ENCODE measurements around the gene FOXP4. TPM values are rescaled to one million over a fixed set of nuclear protein-coding genes. Genes with fewer than 3 reads are reported as not detected.

The FOXP4 gene
- total RNA-seq, 1 donor, result 3.0 TPM

DNA sequence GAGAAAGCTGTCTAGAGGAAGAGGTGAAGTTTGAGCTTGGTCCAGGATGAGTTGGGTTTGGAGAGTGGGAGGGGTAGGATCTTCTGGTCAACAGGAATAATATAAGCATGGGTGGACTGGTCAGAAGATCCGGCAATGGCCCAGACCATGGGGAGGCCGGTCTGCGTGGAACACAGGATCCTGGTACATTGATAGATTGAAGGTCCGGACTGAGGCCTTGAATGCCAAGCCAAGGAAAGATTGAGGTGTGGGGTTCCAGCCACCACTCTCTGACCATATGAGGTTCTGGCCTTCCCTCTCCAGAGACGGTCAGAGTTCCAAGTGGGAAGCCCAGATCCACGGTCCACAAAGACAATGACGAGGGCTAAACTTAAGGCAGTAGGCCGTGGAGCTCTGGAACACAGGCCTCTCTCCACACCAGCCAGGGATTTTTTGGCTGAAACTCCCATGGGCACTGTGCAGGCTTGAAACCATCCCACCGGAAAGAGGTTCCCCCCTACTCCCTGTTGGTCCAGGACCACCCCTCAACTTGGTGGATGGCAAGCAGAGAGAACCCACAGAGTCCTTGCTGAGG is 95.3 kb downstream of the FOXP4 start:
- DNase-seq (ENCODE audit: low read depth in 2 of 3, low spot score in 2 of 3), result no peak

DNA sequence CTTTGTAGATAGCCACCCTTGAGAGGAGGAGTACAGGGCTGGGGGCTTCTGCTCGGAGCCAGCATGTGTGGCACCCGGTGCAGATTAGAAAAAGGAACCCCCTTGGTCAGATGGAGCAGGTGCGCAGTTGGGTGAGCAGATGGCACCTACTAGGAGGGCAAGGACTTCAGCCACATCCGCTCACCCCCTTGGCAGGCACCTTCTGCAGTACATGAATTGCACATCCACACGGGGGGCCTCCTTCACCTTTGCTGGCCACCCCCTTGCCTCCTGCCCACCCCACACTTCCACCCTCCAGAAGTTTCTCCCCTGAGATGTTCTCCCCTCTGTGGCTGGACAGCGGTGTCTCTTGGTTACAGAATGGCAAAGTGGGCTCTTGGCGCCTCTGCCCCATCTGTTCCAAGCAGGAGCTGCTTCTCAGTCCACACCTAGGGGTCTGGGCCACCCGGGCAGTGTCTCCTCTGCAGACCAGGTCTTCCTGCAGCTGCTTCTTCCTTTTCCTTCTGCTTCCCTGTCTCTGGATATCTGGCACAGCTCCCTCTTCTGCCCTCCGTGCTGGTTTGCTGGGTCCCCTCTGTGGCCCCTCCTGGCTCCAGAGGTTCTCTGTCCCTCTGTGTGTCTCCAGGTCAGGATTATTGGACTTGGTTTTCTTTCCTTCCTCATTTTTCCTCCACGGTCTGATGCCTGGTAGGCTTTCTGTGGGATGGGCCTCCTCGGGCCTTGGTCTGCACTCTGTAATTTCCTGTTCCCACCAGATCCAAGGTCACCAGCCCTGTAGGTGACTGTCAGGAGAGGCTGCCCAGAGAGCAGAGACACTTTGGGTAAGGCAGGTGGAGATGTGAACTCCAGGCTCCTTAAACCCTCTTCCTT is 96.1 kb downstream of the FOXP4 start:
- no peak for DNase-seq (ENCODE audit: low read depth in 2 of 3, low spot score in 2 of 3)

DNA sequence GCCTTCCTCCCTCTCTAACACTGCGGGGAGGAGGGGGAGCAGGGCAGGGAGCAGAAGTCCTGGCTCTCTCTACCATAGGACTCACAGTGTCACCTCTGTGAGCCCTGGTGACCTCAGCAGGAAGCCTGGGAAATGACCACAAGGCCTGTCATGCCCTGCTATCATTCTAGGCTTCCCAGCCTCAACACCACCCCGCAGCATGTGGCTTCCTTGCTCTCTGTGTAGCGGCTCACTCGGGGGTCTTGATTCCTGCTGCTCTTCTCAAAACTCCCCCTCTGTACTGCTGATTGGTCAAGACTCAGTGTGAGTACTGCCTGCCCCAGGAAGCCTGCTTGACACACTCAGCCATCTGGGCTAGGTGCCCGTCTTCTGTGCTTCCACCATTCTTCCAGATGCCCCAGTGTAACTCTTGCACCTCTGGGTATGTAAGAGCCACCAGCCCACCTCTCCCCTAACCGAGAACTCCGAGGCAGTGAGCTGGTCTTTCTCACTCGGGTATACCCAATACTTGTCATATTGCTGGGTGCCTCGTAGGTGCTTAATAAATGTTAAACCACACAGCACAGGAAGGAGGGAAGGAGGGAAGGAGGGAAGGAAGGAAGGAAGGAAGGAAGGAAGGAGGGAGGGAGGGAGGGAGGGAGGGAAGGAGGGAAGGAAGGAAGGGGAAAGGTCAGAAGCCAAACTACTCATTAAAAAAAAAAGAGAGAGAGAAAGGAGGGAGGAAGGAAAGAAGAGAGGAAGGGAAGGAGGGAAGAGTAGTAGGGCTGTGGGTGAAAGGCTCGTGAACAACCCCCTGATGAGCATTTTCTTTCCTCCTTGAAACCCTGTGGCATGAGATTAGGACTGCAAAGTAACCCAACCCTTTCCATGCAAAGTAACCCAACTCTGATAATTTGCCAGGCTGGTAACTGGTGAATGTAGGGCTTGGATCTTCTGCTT is 97.0 kb downstream of the FOXP4 start:
- no peak for DNase-seq (ENCODE audit: low read depth in 2 of 3, low spot score in 2 of 3)

DNA sequence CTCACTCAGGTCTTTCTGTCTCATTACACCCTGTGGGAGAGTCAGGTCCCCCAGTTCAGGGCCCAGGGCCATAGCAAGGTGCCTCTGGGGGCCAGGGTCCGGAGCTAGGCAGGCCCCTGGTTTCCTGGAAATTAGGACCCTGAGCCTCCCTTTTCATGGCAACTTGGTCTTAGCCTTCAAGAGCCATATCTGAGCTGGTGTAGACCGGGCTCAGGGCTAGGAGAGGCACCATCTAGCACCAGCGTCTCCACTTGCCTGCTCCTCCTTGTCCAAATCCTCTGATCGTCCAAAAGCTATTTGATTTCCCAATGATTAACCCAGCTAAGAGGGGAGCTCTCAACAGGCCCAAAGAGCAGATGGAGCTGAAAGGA is 97.7 kb downstream of the FOXP4 start:
- no peak for DNase-seq (ENCODE audit: low read depth in 2 of 3, low spot score in 2 of 3)

DNA sequence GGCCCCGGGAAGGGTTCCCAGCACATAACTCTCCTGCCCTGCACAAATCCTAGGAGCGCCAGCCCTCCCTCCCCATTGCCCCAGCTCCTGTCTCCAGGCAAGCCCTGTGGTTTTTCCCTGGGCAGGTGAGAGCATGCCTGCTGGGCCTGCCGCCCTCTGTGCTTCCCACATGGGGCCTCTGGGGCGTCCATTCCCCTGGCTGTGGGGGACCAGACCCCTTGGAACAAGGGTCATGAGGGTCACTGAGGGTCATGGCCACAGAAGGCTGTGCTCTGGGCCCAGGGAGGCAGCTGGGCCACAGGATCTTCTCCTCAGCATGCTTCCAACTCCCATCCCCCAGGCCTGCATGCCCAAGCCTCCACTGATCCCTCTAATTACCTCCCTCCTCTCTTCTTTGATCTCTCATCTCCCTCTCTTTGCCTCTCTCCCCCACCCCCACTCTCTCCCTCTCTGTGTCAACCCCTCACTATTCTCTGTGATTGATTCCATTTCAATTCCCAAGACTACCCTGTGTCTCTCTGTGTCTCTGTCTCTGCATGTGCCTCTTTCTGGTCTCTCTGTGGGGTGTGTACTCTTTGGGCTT is 98.2 kb downstream of the FOXP4 start:
- no peak for DNase-seq (ENCODE audit: low read depth in 2 of 3, low spot score in 2 of 3)

DNA sequence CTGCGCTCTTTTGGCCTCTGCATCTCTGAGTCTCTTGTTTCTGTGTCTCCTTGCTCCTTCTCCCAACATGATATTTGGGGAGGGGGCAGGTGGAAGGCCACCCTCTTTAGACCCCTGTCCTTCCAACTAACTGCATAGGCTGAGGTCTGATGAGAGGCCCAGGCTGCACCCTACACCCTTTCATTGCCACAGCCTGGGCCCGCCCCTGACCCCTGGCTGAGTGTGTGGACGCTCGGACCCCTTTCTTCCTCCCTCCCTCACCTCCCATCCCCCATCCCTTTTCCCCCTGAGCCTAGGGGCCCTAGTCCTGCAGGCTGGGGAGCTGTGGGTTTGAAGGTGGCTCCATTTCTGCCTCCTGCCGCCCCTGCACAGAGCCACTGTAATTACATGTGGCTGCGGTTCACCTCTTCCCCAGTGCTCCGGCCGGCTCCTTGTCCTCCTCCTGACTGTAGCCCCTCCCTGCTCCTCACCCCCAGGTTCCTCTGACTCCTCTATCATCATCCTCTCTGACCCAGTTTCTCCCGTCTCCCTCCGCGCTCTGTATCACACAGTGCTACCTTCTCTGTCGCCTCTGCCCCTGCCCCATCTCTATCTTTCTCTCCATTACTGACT is 98.9 kb downstream of the FOXP4 start:
- DNase-seq (ENCODE audit: low read depth in 2 of 3, low spot score in 2 of 3), result no peak

DNA sequence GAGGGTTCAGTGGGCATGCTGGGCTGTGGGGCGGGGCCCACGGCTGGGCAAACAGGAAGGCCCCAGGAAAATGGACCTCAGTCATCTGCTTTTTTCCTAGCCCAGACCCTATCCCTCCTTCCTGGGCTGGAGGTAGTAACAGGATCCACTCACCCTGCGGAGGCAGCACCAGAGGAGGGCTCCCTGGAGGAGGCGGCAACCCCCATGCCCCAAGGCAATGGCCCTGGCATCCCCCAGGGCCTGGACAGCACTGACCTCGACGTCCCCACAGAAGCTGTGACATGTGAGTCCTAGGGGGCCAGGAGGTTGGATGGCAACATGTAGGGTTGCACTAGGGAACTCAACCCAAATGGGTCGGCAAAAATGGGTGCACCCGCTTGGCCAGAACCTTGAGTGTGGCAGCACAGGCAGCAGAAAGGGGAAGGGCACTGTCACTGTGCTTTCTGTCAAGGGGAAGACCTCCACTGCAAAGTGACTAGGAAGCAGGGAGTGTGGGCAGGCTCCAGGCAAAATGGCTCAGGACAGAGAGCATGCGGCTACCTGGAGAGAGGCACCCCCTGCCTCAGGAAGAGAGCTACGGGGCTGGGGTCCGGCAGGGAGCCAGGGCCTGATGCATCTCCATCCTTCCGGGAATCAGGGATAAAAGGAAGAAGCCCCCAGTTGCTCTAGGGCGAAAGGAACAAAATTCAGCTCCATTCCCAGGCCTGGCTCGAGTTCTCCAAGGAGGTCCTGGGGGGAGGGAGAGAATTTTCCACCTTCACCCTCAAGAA is 100.0 kb downstream of the FOXP4 start:
- DNase-seq (ENCODE audit: low read depth in 2 of 3, low spot score in 2 of 3), result no peak

DNA sequence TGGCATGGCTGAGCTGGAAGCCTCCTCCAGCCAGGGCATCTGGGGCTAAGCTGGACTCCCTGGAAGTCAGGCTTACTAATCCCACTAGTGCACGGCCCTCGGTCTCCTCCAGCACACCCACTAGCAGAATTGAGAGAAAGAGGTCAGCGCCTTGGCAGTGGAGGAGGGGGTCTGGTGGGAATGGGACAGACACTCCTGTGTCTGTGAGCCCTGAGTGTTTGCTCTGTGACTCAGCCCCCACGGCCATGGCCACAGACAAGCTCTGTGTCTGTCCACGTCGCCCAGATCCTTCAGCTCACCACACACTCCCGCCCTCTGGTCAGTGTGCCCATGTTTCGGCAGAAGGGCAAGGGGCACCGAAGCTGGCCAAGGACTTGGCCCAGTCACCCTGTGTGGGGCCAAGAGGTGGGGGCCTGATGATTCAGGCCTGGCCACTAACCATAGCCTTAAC is 100.9 kb downstream of the FOXP4 start:
- no peak for DNase-seq (ENCODE audit: low read depth in 2 of 3, low spot score in 2 of 3)

DNA sequence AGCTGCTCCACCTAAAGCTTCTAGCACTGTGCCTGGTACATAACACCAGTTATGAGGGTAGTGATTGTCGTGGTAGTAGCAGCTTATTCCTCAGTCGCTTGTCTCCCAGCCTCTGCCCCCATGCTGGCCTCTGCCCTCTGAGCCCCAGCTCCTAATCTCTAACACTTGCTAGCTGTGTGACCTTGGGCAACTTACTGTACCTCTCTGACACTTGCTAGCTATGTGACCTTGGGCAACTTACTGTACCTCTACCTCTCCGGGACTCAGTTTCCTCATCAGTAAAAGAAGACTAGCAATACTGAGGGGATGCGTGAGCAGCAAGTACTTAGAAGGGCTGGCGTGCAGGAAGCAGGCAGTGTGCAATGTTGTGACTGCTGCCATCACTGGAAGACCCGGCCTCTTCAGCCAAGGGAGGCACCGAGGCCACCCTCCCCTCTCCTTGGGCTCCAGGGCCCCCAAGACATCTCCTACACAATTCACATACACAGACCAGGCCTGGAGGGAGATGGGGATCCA is 101.9 kb downstream of the FOXP4 start:
- DNase-seq (ENCODE audit: low read depth in 2 of 3, low spot score in 2 of 3), result no peak

DNA sequence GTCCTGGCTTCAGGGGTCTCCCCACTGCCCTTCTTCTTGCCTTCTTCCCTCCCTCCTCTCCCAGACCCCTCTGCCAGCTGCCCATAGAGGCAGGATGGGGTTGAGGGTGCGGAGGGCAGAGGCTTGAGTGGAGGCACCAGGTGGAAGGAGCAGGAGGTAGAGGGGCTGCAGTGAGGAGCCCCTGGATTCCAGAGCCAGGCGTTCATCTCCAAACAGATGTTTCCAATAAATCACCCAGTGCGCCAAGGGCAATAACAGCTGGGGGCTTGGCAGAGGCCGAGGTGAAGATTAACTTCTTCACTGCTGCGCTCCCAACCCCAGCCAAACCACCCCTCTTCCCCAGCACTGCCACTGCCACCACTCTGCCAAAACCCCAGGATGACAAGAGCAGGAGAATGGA is 102.7 kb downstream of the FOXP4 start:
- no peak for DNase-seq (ENCODE audit: low read depth in 2 of 3, low spot score in 2 of 3)

DNA sequence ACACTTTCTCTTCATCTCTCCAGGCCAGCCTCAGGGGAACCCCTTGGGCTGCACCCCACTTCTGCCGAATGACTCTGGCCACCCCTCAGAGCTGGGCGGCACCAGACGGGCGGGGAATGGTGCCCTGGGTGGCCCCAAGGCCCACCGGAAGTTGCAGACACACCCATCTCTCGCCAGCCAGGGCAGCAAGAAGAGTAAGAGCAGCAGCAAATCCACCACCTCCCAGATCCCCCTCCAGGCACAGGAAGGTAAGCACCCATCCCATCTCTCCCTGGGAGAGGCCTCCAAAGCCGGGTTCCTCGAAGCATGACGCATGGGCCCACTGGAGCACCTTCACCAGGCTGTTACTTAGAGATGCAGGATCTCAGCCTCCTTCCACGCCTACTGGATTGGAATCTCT is 103.4 kb downstream of the FOXP4 start:
- DNase-seq (ENCODE audit: low read depth in 2 of 3, low spot score in 2 of 3), result no peak

DNA sequence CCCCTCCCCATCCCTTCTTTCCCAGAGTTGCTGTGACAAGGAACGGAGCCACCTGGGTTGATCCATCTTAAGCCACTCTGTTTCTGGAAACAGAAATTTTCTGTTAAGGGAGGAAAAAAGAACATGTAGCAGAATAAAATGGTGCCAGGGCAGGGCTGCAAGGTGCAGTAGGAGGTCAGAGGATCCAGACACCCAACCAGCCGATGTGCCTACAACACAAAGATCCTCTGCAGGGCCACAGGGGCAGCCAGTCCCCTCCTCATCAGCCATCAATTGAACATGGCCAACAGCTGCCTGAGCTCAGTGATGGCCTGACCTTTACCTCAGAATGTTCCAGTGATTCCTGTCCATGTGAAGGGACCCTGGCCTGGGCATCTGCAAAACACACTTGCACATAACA is 103.9 kb downstream of the FOXP4 start:
- DNase-seq (ENCODE audit: low read depth in 2 of 3, low spot score in 2 of 3), result no peak

DNA sequence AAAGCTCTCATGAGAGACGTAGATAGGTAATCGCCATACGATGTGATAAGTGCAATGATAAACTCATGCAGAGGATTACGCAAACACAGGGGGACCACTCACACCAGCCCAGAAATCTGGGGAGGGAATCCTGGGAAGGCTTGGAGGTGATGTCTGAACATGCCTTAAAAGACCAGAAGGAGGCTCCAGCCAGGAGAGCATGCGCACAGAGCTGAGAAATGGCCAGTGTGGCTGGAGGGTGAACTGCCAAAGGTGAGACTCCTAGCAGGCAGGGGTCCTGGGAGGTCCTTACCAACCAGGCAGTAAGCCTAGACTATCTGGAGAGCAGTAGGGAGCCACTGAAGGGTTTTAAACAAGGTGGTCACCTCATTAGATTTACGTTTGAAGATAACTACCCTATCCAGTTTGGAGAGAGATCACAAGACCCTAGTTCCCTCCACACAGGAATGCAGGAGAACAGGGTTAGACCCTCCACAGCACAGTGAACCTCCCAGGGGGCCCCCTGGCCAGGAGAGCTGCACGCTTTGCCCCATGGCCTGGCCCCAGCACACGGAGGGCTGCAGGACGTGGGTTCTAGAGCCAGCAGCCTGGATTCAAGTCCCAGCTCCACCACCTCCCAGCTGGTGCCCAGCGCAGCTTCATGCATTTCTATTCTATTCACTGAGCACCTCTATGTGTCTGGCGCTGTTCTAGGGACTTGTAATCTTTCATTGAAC is 105.2 kb downstream of the FOXP4 start:
- no peak for DNase-seq (ENCODE audit: low read depth in 2 of 3, low spot score in 2 of 3)

Small RNA genes lying within 50 kb of the gene (small RNA-seq; reads per million reads assigned to genes)
- not detected for gene MIR4641

Other genes starting within 250 kb of the FOXP4 start
- gene NCR2, start 210.8 kb upstream of the FOXP4 start, total RNA-seq, result not detected
- gene MDFI, start 92.1 kb downstream of the FOXP4 start, total RNA-seq, result not detected
- gene TFEB, start 189.2 kb downstream of the FOXP4 start, total RNA-seq, result 18.9 TPM
- gene PGC, start 201.0 kb downstream of the FOXP4 start, total RNA-seq, result not detected
- gene FRS3, start 233.5 kb downstream of the FOXP4 start, total RNA-seq, result 8.9 TPM
- 4.6 TPM for gene PRICKLE4, start 234.4 kb downstream of the FOXP4 start, total RNA-seq
- gene TOMM6, start 241.3 kb downstream of the FOXP4 start, total RNA-seq, result 74.3 TPM